HepG2 (cell line): ENCODE measurements around the gene GJB1. TPM values are rescaled to one million over a fixed set of nuclear protein-coding genes. Genes with fewer than 3 reads are reported as not detected.

Experiments used
- CREM ChIP-seq, 2 experiments: sonication (generic) in 1 of 2; formaldehyde crosslinking in 1 of 2; IDR thresholded peaks; 2 replicates each; pipeline versions ENCODE4 v1.4.0 to v1.6.1; 2016 to 2020; ENCODE audit warnings: antibody characterized with exemption in 1 of 2, mild to moderate bottlenecking in 1 of 2, missing genetic modification reagents in 1 of 2
- ETV6 ChIP-seq: sonication (generic); formaldehyde crosslinking; conservative IDR thresholded peaks from 2 replicates; pipeline ENCODE4 v1.4.0; 2020; ENCODE audit warnings: missing genetic modification reagents
- FIP1L1 ChIP-seq: fragments of 200-400 bp; formaldehyde crosslinking; IDR thresholded peaks from 2 replicates; pipeline ENCODE4 v1.6.1; 2018; ENCODE audit warnings: low read depth, mild to moderate bottlenecking, low read length, moderate library complexity, borderline replicate concordance; ENCODE audit not compliant: insufficient read depth
- FOXA3 ChIP-seq: IDR thresholded peaks from 2 replicates; pipeline ENCODE4 v1.6.1; 2016; ENCODE audit warnings: missing genetic modification reagents, missing compliant biosample characterization
- KLF15 ChIP-seq: sonication (generic); formaldehyde crosslinking; IDR thresholded peaks from 2 replicates; pipeline ENCODE4 v1.8.1; 2023; ENCODE audit warnings: borderline replicate concordance, mild to moderate bottlenecking, inconsistent platforms, missing genetic modification reagents, mixed read lengths
- MATR3 ChIP-seq: sonication (generic); formaldehyde crosslinking; IDR thresholded peaks from 2 replicates; pipeline ENCODE4 v1.4.0; 2020; ENCODE audit warnings: missing genetic modification reagents
- NR2C2 ChIP-seq: sonication (generic); formaldehyde crosslinking; IDR thresholded peaks from 2 replicates; pipeline ENCODE4 v1.4.0; 2020; ENCODE audit warnings: missing genetic modification reagents, mild to moderate bottlenecking, moderate library complexity, borderline replicate concordance
- PAXIP1 ChIP-seq: sonication (generic); formaldehyde crosslinking; conservative IDR thresholded peaks from 2 replicates; pipeline ENCODE4 v1.4.0; 2020; ENCODE audit warnings: mild to moderate bottlenecking, missing genetic modification reagents, moderate library complexity
- SOX13 ChIP-seq, 3 experiments: fragments of 450-650 bp in 1 of 3; sonication (generic) in 1 of 3; formaldehyde crosslinking in 1 of 3; IDR thresholded peaks in 2 of 3; conservative IDR thresholded peaks in 1 of 3; 2 replicates each; pipeline versions ENCODE4 v1.5.0 to v1.6.1; 2016 to 2020; ENCODE audit warnings: antibody characterized with exemption in 1 of 3, mild to moderate bottlenecking in 1 of 3, missing compliant biosample characterization in 1 of 3, missing genetic modification reagents in 1 of 3, moderate library complexity in 1 of 3
- ZNF292 ChIP-seq: sonication (generic); formaldehyde crosslinking; IDR thresholded peaks from 2 replicates; pipeline ENCODE4 v1.8.1; 2022; ENCODE audit warnings: mild to moderate bottlenecking, low read depth, missing genetic modification reagents, borderline replicate concordance
- ZNF318 ChIP-seq: sonication (generic); formaldehyde crosslinking; IDR thresholded peaks from 2 replicates; pipeline ENCODE4 v1.4.0; 2020; ENCODE audit warnings: mild to moderate bottlenecking, missing genetic modification reagents
- ZNF776 ChIP-seq: sonication (generic); formaldehyde crosslinking; IDR thresholded peaks from 2 replicates; pipeline ENCODE4 v1.4.0; 2020; ENCODE audit warnings: mild to moderate bottlenecking, missing genetic modification reagents
- ZNF841 ChIP-seq: sonication (generic); formaldehyde crosslinking; IDR thresholded peaks from 2 replicates; pipeline ENCODE4 v1.8.1; 2023; ENCODE audit warnings: missing genetic modification reagents, borderline replicate concordance
- polyA plus RNA-seq, 8 experiments: library from polyadenylated mRNA; depleted of rRNA in 3 of 8; stranded (reverse) in 7 of 8; unstranded in 1 of 8; fragments of >200 nt; fragmentation: Illumina TruSeq in 4 of 8; extraction: Trizol in 4 of 8; gene quantifications; 2 replicates each; pipeline versions ENCODE4 v1.2.1 to v1.2.3, GENCODE V29; 2011 to 2016; ENCODE audit warnings: low read depth in 4 of 8, missing spikeins in 1 of 8, mixed read lengths in 1 of 8; ENCODE audit not compliant: insufficient read depth in 1 of 8
- total RNA-seq, 5 experiments: library from RNA; depleted of rRNA; stranded (reverse); fragments of >200 nt; fragmentation: Illumina TruSeq; extraction: Trizol; gene quantifications; 2 replicates each; pipeline ENCODE4 v1.2.3, GENCODE V29; 2016; ENCODE audit warnings: low read depth in 1 of 5
- TF ChIP-seq, protein P1 (sequence below): IDR thresholded peaks from 2 replicates; pipeline ENCODE4 v1.6.1; 2018; ENCODE audit warnings: missing genetic modification reagents

Gene GJB1
- total and polyA plus RNA-seq, 2 of the 13 experiments (the other 11 are each of a cell fraction or from before 2014, with no cell fraction given) = 111 to 161 TPM

- no peak for TF ChIP-seq ZNF318 (CRISPR knock-in tag)
- no peak for TF ChIP-seq MATR3 (CRISPR knock-in tag)
- TF ChIP-seq ZNF841 (CRISPR knock-in tag) = no peak
- TF ChIP-seq FIP1L1 = no peak
- TF ChIP-seq SOX13 (IDR thresholded peaks at IDR 0.05) = no peak
- TF ChIP-seq SOX13 (CRISPR knock-in tag; conservative IDR thresholded peaks at IDR 0.05 in 1 of 2, IDR thresholded peaks at IDR 0.05 in 1 of 2) = no peak
- TF ChIP-seq FOXA3 (CRISPR knock-in tag) = no peak
- TF ChIP-seq, protein P1, sequence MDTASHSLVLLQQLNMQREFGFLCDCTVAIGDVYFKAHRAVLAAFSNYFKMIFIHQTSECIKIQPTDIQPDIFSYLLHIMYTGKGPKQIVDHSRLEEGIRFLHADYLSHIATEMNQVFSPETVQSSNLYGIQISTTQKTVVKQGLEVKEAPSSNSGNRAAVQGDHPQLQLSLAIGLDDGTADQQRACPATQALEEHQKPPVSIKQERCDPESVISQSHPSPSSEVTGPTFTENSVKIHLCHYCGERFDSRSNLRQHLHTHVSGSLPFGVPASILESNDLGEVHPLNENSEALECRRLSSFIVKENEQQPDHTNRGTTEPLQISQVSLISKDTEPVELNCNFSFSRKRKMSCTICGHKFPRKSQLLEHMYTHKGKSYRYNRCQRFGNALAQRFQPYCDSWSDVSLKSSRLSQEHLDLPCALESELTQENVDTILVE = no peak
- TF ChIP-seq ETV6 (CRISPR knock-in tag) = no peak
- TF ChIP-seq ZNF292 (CRISPR knock-in tag) = no peak
- 0 out of 2 replicates have a peak, but pooled peaks have one; percentile 20 for TF ChIP-seq CREM (IDR thresholded peaks at IDR 0.05)
- TF ChIP-seq CREM (CRISPR knock-in tag; IDR thresholded peaks at IDR 0.05) = no peak
- no peak for TF ChIP-seq ZNF776 (CRISPR knock-in tag)
- TF ChIP-seq PAXIP1 (CRISPR knock-in tag) = peak; percentile 52
- TF ChIP-seq KLF15 (CRISPR knock-in tag) = no peak
- no peak for TF ChIP-seq NR2C2 (CRISPR knock-in tag)
Observed at GRCh38 chrX:71181910-71182799, 40.9 kb upstream of the GJB1 start (continued).
